Breast epithelium (tissue), 3 donors: ENCODE data around the gene FUZ.

ENCODE experiments used
- CTCF ChIP-seq, 3 donors: fragments of 450-650 bp; IDR thresholded peaks; one replicate each; pipeline ENCODE4 v1.5.1; 2016 to 2017; ENCODE audit warnings: antibody characterized with exemption in 3 of 3, mild to moderate bottlenecking in 3 of 3, moderate library complexity in 3 of 3
- POLR2A ChIP-seq: fragments of 450-650 bp; IDR thresholded peaks from one replicate; pipeline ENCODE4 v1.6.1; 2016; ENCODE audit warnings: antibody characterized with exemption, mild to moderate bottlenecking, moderate library complexity

GRCh38 chr19:49853852-49854377 lies 40.8 kb upstream of the FUZ start:
- TF ChIP-seq CTCF (IDR thresholded peaks at IDR 0.05): no peak
- no peak for TF ChIP-seq POLR2A
